Lower lobe of right lung (tissue), 2 donors: ENCODE data around the gene CACNA1A. TPM values are rescaled to one million over a fixed set of nuclear protein-coding genes. Genes with fewer than 3 reads are reported as not detected.

Experiments
- ATAC-seq, 2 donors: fragments of 200-7000 bp; cut with Tn5 transposase; one replicate each; pipeline ENCODE4 v1.9.1; 2020 to 2022; ENCODE audit warnings: mild to moderate bottlenecking in 2 of 2, moderate library complexity in 2 of 2
- DNase-seq: peaks from one replicate; pipeline ENCODE4 v3.0.0-alpha.2; 2020
- H3K27ac ChIP-seq: fragments of 200-600 bp; one replicate; pipeline ENCODE4 v1.8.0; 2022
- H3K27me3 ChIP-seq: fragments of 200-600 bp; one replicate; pipeline ENCODE4 v1.8.0; 2022; ENCODE audit warnings: low read depth
- H3K36me3 ChIP-seq: fragments of 200-600 bp; one replicate; pipeline ENCODE4 v1.8.0; 2022; ENCODE audit warnings: mild to moderate bottlenecking
- H3K4me1 ChIP-seq: fragments of 200-600 bp; one replicate; pipeline ENCODE4 v1.8.0; 2022
- H3K4me3 ChIP-seq: fragments of 200-600 bp; one replicate; pipeline ENCODE4 v1.8.0; 2022; ENCODE audit warnings: mild to moderate bottlenecking
- H3K9me3 ChIP-seq: fragments of 200-600 bp; one replicate; pipeline ENCODE4 v1.8.0; 2022
- CTCF ChIP-seq: fragments of 200-600 bp; IDR thresholded peaks from one replicate; pipeline ENCODE4 v1.8.0; 2022; ENCODE audit warnings: antibody characterized with exemption, mild to moderate bottlenecking
- intact Hi-C: fragments of 100-400 bp; cut with DNase I; formaldehyde crosslinking; loops from one replicate; pipeline ENCODE4 v1.11.0; 2022
- total RNA-seq: library from RNA; stranded (reverse); fragmentation: NEBNext Ultra II Directional; extraction: Animal tissue kit (Norgen Biotek cat#: 25700); gene quantifications from one replicate; pipeline ENCODE4 v1.2.1, GENCODE V29; 2021
- donor health status: DM: no; HTN: yes; CAD: no; lungs with severe emphysema.

Gene CACNA1A
- total RNA-seq, 1 donor from 2014 or later, result 0.71 TPM

GRCh38 chr19:13328241-13328640, 178.0 kb downstream of the CACNA1A start:
- no peak overlapping the region for H3K4me3 ChIP-seq
- no peaks in the 10 kb centered on the region for H3K9me3 ChIP-seq
- H3K4me1 ChIP-seq, result no peaks in the 10 kb centered on the region
- no peak overlapping the region for H3K27ac ChIP-seq
- intact Hi-C loops, result no loop called here
- H3K27me3 ChIP-seq, result no peaks in the 10 kb centered on the region
- no peaks in the 10 kb centered on the region for H3K36me3 ChIP-seq
- ATAC-seq (no peak), DNase-seq (no peak)
- TF ChIP-seq CTCF, result no peak

GRCh38 chr19:13319526-13319925, 186.8 kb downstream of the CACNA1A start:
- H3K9me3 ChIP-seq, result peaks cover 6% of the 10 kb centered on the region
- TF ChIP-seq CTCF, result no peak
- no peaks in the 10 kb centered on the region for H3K36me3 ChIP-seq
- ATAC-seq, result no peak
- no peaks in the 10 kb centered on the region for H3K4me1 ChIP-seq
- H3K27ac ChIP-seq, result no peak overlapping the region
- H3K4me3 ChIP-seq, result no peak overlapping the region
- intact Hi-C loops, result no loop called here
- no peak for DNase-seq
- H3K27me3 ChIP-seq, result peaks cover 12% of the 10 kb centered on the region

- no peak overlapping the region for H3K4me3 ChIP-seq
- H3K36me3 ChIP-seq, result no peaks in the 10 kb centered on the region
- no peaks in the 10 kb centered on the region for H3K4me1 ChIP-seq
- no peak for TF ChIP-seq CTCF
- ATAC-seq (no peak), DNase-seq (no peak)
- H3K9me3 ChIP-seq, result peaks cover 6% of the 10 kb centered on the region
- intact Hi-C loops, result no loop called here
- no peak overlapping the region for H3K27ac ChIP-seq
- H3K27me3 ChIP-seq, result peaks cover 12% of the 10 kb centered on the region
Measured at GRCh38 chr19:13318190-13318589, 188.1 kb downstream of the CACNA1A start.

GRCh38 chr19:13315495-13315894, 190.8 kb downstream of the CACNA1A start:
- no peaks in the 10 kb centered on the region for H3K4me1 ChIP-seq
- no peak for ATAC-seq

GRCh38 chr19:13314761-13315160, 191.5 kb downstream of the CACNA1A start:
- H3K36me3 ChIP-seq, result no peaks in the 10 kb centered on the region
- H3K9me3 ChIP-seq, result no peaks in the 10 kb centered on the region
- DNase-seq (no peak), ATAC-seq (no peak)
- intact Hi-C loops, result no loop called here
- no peak overlapping the region for H3K4me3 ChIP-seq
- no peaks in the 10 kb centered on the region for H3K27me3 ChIP-seq
- H3K27ac ChIP-seq, result no peak overlapping the region
- no peaks in the 10 kb centered on the region for H3K4me1 ChIP-seq
- no peak for TF ChIP-seq CTCF

More at GRCh38 chr19:13315495-13315894, 190.8 kb downstream of the CACNA1A start:
- TF ChIP-seq CTCF, result no peak
- Histone ChIP-seq H3K27me3 (no peaks in the 10 kb centered on the region), H3K27ac (no peak overlapping the region), H3K36me3 (no peaks in the 10 kb centered on the region), H3K4me3 (no peak overlapping the region), H3K9me3 (no peaks in the 10 kb centered on the region)
- no peak for DNase-seq
- intact Hi-C loops, result no loop called here

- Histone ChIP-seq H3K9me3 (no peaks in the 10 kb centered on the region), H3K36me3 (no peaks in the 10 kb centered on the region)
- intact Hi-C loops, result no loop called here
Measured at GRCh38 chr19:13313875-13314274, 192.4 kb downstream of the CACNA1A start.

More at GRCh38 chr19:13313875-13314274, 192.4 kb downstream of the CACNA1A start:
- ATAC-seq (no peak), DNase-seq (no peak)
- H3K4me1 ChIP-seq, result no peaks in the 10 kb centered on the region
- no peak overlapping the region for H3K4me3 ChIP-seq
- TF ChIP-seq CTCF, result no peak
- H3K27ac ChIP-seq, result no peak overlapping the region
- no peaks in the 10 kb centered on the region for H3K27me3 ChIP-seq
